Memory B cell (primary cell): ENCODE data around the gene SLC12A7.
"Not testable (repeated sequence)": the region's sequence is repeated elsewhere in the genome, so short reads cannot be mapped to it uniquely, and the experiment has no call there.

Experiments used
- ATAC-seq: fragments of 150-1000 bp; cut with Tn5 transposase; 2 replicates; pipeline ENCODE4 v1.10.0; 2021; ENCODE audit warnings: low read depth, mild to moderate bottlenecking, moderate library complexity
- DNase-seq, 2 donors: peaks; one replicate each; pipeline ENCODE4 v3.0.0; 2022; ENCODE audit warnings: low spot score in 2 of 2
- H3K27ac Mint-ChIP-seq: one replicate; pipeline ENCODE4 v1.8.0; 2022; ENCODE audit warnings: mild to moderate bottlenecking, moderate library complexity, mixed read lengths
- H3K27me3 Mint-ChIP-seq: one replicate; pipeline ENCODE4 v1.8.0; 2022; ENCODE audit warnings: mixed read lengths
- H3K36me3 Mint-ChIP-seq: one replicate; pipeline ENCODE4 v1.8.0; 2022; ENCODE audit warnings: mild to moderate bottlenecking, mixed read lengths
- H3K4me1 Mint-ChIP-seq: one replicate; pipeline ENCODE4 v1.8.0; 2022; ENCODE audit warnings: mixed read lengths
- H3K4me3 Mint-ChIP-seq: one replicate; pipeline ENCODE4 v1.8.0; 2022; ENCODE audit warnings: mild to moderate bottlenecking, moderate library complexity, mixed read lengths
- H3K9me3 Mint-ChIP-seq: one replicate; pipeline ENCODE4 v1.8.0; 2022; ENCODE audit warnings: mixed read lengths

SLC12A7 gene

GRCh38 chr5:1062761-1063568 is 48.9 kb downstream of the SLC12A7 start:
- Mint-ChIP-seq H3K4me1 (no peaks in the 10 kb centered on the region), H3K9me3 (no peaks in the 10 kb centered on the region), H3K27me3 (no peaks in the 10 kb centered on the region), H3K36me3 (peaks cover 15% of the 10 kb centered on the region), H3K27ac (no peak overlapping the region), H3K4me3 (no peak overlapping the region)
- ATAC-seq = no peak
- no peak for DNase-seq

GRCh38 chr5:1061916-1062315 is 49.9 kb downstream of the SLC12A7 start:
- Mint-ChIP-seq H3K4me3 (no peak overlapping the region), H3K27ac (no peak overlapping the region), H3K9me3 (no peaks in the 10 kb centered on the region), H3K36me3 (peaks cover 13% of the 10 kb centered on the region), H3K27me3 (no peaks in the 10 kb centered on the region), H3K4me1 (no peaks in the 10 kb centered on the region)
- no peak for DNase-seq
- ATAC-seq = no peak

GRCh38 chr5:1061292-1061691 is 50.6 kb downstream of the SLC12A7 start:
- not testable (repeated sequence) for DNase-seq, ATAC-seq

GRCh38 chr5:1060535-1060981 is 51.3 kb downstream of the SLC12A7 start:
- H3K4me1 Mint-ChIP-seq = no peaks in the 10 kb centered on the region
- no peak for DNase-seq
- H3K9me3 Mint-ChIP-seq = no peaks in the 10 kb centered on the region
- no peak overlapping the region for H3K4me3 Mint-ChIP-seq
- peaks cover 11% of the 10 kb centered on the region for H3K36me3 Mint-ChIP-seq
- no peak for ATAC-seq
- H3K27ac Mint-ChIP-seq = no peak overlapping the region
- H3K27me3 Mint-ChIP-seq = no peaks in the 10 kb centered on the region

More at GRCh38 chr5:1061292-1061691, 50.6 kb downstream of the SLC12A7 start:
- H3K4me1 Mint-ChIP-seq, H3K27ac Mint-ChIP-seq, H3K9me3 Mint-ChIP-seq, H3K27me3 Mint-ChIP-seq, H3K4me3 Mint-ChIP-seq: not testable (repeated sequence)
- H3K36me3 Mint-ChIP-seq = peaks cover 11% of the 10 kb centered on the region

GRCh38 chr5:1059884-1060263 is 52.0 kb downstream of the SLC12A7 start:
- Mint-ChIP-seq H3K27ac (no peak overlapping the region), H3K9me3 (no peaks in the 10 kb centered on the region), H3K36me3 (peaks cover 11% of the 10 kb centered on the region), H3K4me3 (no peak overlapping the region), H3K4me1 (no peaks in the 10 kb centered on the region), H3K27me3 (no peaks in the 10 kb centered on the region)
- ATAC-seq = no peak
- DNase-seq = no peak

- Mint-ChIP-seq H3K4me1 (no peaks in the 10 kb centered on the region), H3K36me3 (peaks cover 6% of the 10 kb centered on the region), H3K27me3 (no peaks in the 10 kb centered on the region), H3K27ac (no peak overlapping the region), H3K9me3 (no peaks in the 10 kb centered on the region), H3K4me3 (no peak overlapping the region)
- DNase-seq (no peak), ATAC-seq (no peak)
Measured at GRCh38 chr5:1058988-1059883, 52.6 kb downstream of the SLC12A7 start.

GRCh38 chr5:1058083-1058945 is 53.5 kb downstream of the SLC12A7 start:
- DNase-seq (no peak), ATAC-seq (no peak)
- no peak overlapping the region for H3K4me3 Mint-ChIP-seq
- no peaks in the 10 kb centered on the region for H3K27me3 Mint-ChIP-seq
- no peaks in the 10 kb centered on the region for H3K4me1 Mint-ChIP-seq
- no peaks in the 10 kb centered on the region for H3K9me3 Mint-ChIP-seq
- peaks cover 8% of the 10 kb centered on the region for H3K36me3 Mint-ChIP-seq
- H3K27ac Mint-ChIP-seq = no peak overlapping the region

GRCh38 chr5:1057485-1058082 is 54.3 kb downstream of the SLC12A7 start:
- Mint-ChIP-seq H3K4me3 (no peak overlapping the region), H3K4me1 (no peaks in the 10 kb centered on the region), H3K36me3 (peaks cover 8% of the 10 kb centered on the region), H3K27ac (no peak overlapping the region), H3K9me3 (no peaks in the 10 kb centered on the region), H3K27me3 (no peaks in the 10 kb centered on the region)
- no peak for ATAC-seq
- DNase-seq = no peak

GRCh38 chr5:1056611-1057484 is 55.0 kb downstream of the SLC12A7 start:
- no peaks in the 10 kb centered on the region for H3K4me1 Mint-ChIP-seq
- no peaks in the 10 kb centered on the region for H3K27me3 Mint-ChIP-seq
- no peak overlapping the region for H3K27ac Mint-ChIP-seq
- no peaks in the 10 kb centered on the region for H3K9me3 Mint-ChIP-seq
- DNase-seq = no peak
- peaks cover 12% of the 10 kb centered on the region for H3K36me3 Mint-ChIP-seq
- no peak overlapping the region for H3K4me3 Mint-ChIP-seq
- no peak for ATAC-seq

GRCh38 chr5:1055896-1056610 is 55.8 kb downstream of the SLC12A7 start:
- no peaks in the 10 kb centered on the region for H3K4me1 Mint-ChIP-seq
- ATAC-seq (no peak), DNase-seq (no peak)
- H3K9me3 Mint-ChIP-seq = no peaks in the 10 kb centered on the region
- peaks cover 12% of the 10 kb centered on the region for H3K36me3 Mint-ChIP-seq
- peak overlapping the region; percentile 24 for H3K27ac Mint-ChIP-seq
- H3K27me3 Mint-ChIP-seq = no peaks in the 10 kb centered on the region
- H3K4me3 Mint-ChIP-seq = no peak overlapping the region

GRCh38 chr5:1054799-1055775 is 56.8 kb downstream of the SLC12A7 start:
- DNase-seq = no peak
- Mint-ChIP-seq H3K36me3 (peaks cover 12% of the 10 kb centered on the region), H3K9me3 (no peaks in the 10 kb centered on the region), H3K4me3 (no peak overlapping the region), H3K27ac (no peak overlapping the region), H3K27me3 (no peaks in the 10 kb centered on the region), H3K4me1 (no peaks in the 10 kb centered on the region)
- no peak for ATAC-seq
